ENCODE data around the gene CDH23. TPM values are rescaled to one million over a fixed set of nuclear protein-coding genes. Genes with fewer than 3 reads are reported as not detected.
A peak's percentile ranks its signal among the peaks of the same experiment; 100 is the strongest.

Gene CDH23
- total RNA-seq, 4 donors from 2014 or later: 2.9 to 16.1 (median 5.9) TPM

- Histone ChIP-seq H3K27ac (no peak overlapping the region), H3K4me3 (no peak overlapping the region), H3K36me3 (no peaks in the 10 kb centered on the region), H3K27me3 (no peaks in the 10 kb centered on the region), H3K4me1 (peaks cover 15 to 23% (median 16%) of the 10 kb centered on the region in 4 donors), H3K9me3 (no peaks in the 10 kb centered on the region)
- WGBS, 2 donors (ENCODE audit: low coverage in 1 of 2): 62 to 75% methylated on average over 5 to 26 of the region's 28 CpGs
- no peak for DNase-seq
- no peak for TF ChIP-seq POLR2AphosphoS5 (IDR thresholded peaks at IDR 0.05)
- no peak for TF ChIP-seq CTCF (IDR thresholded peaks at IDR 0.05)
- TF ChIP-seq POLR2A (IDR thresholded peaks at IDR 0.05): no peak
- TF ChIP-seq EP300 (IDR thresholded peaks at IDR 0.05; ENCODE audit: low read depth): no peak
- in situ Hi-C loops (cut with MboI; ENCODE audit: low pct_ligation_motif_present in 1 of 4, low pct_unique_long_range_greater_than_20kb in 1 of 4, low sequenced_read_pairs in 3 of 4) (loop anchor here (10.0 to 25.0 kb wide), 4 partner anchors 103 to 394 kb away; partner anchors contain the start of genes SLC29A3 (in 3 of the 4) and CDH23 (in 2 of the 4)), intact Hi-C loops (cut with DNase I; ENCODE audit: low total_unique reads) (loop anchor here (10.0 kb wide), 1 partner anchor 314 kb away; the partner anchor contains the start of gene CDH23)
These were observed 312.5 kb downstream of the CDH23 start for GRCh38 chr10:71708897-71709882.

- no peak overlapping the region for H3K27ac ChIP-seq
- 100% methylated on average over 2 of the region's 2 CpGs; no CpG with 5 or more reads in 1 of the 2 donors for WGBS, 2 donors (ENCODE audit: low coverage in 1 of 2)
- TF ChIP-seq CTCF (IDR thresholded peaks at IDR 0.05) (no peak), POLR2AphosphoS5 (IDR thresholded peaks at IDR 0.05) (no peak), POLR2A (IDR thresholded peaks at IDR 0.05) (no peak), EP300 (IDR thresholded peaks at IDR 0.05; ENCODE audit: low read depth) (no peak)
- intact Hi-C loops (cut with DNase I; ENCODE audit: low total_unique reads): loop anchor here (5.0 kb wide), 1 partner anchor 57 kb away; no protein-coding TSS in a partner anchor
- no peak for DNase-seq
- no peaks in the 10 kb centered on the region for H3K36me3 ChIP-seq
- H3K4me3 ChIP-seq: no peak overlapping the region
- peaks cover 28 to 35% (median 29%) of the 10 kb centered on the region in 4 donors for H3K4me1 ChIP-seq
- H3K9me3 ChIP-seq: no peaks in the 10 kb centered on the region
- H3K27me3 ChIP-seq: no peaks in the 10 kb centered on the region
- in situ Hi-C loops (cut with MboI; ENCODE audit: low pct_ligation_motif_present in 1 of 4, low pct_unique_long_range_greater_than_20kb in 1 of 4, low sequenced_read_pairs in 3 of 4): loop anchor here in 3 of 4 donors (10.0 to 25.0 kb wide), 3 partner anchors 64 to 323 kb away; partner anchors contain the start of genes CDH23 (in 2 of the 3) and VSIR (in 1 of the 3)
These were observed 313.8 kb downstream of the CDH23 start for GRCh38 chr10:71710519-71710918.

- TF ChIP-seq POLR2A (IDR thresholded peaks at IDR 0.05) (no peak), POLR2AphosphoS5 (IDR thresholded peaks at IDR 0.05) (no peak), CTCF (IDR thresholded peaks at IDR 0.05) (no peak), EP300 (IDR thresholded peaks at IDR 0.05; ENCODE audit: low read depth) (no peak)
- H3K4me1 ChIP-seq: peaks cover 28 to 38% (median 29%) of the 10 kb centered on the region in 4 donors
- in situ Hi-C loops (cut with MboI; ENCODE audit: low pct_ligation_motif_present in 1 of 4, low pct_unique_long_range_greater_than_20kb in 1 of 4, low sequenced_read_pairs in 3 of 4) (loop anchor here in 3 of 4 donors (10.0 to 25.0 kb wide), 3 partner anchors 64 to 324 kb away; partner anchors contain the start of genes CDH23 (in 2 of the 3) and VSIR (in 1 of the 3)), intact Hi-C loops (cut with DNase I; ENCODE audit: low total_unique reads) (loop anchor here (5.0 kb wide), 1 partner anchor 56 kb away; no protein-coding TSS in a partner anchor)
- H3K36me3 ChIP-seq: no peaks in the 10 kb centered on the region
- H3K27ac ChIP-seq: peak overlapping the region in 1 of 4 donors; percentile 93
- DNase-seq: no peak
- no peak overlapping the region for H3K4me3 ChIP-seq
- 87% methylated on average over 6 of the region's 6 CpGs; no CpG with 5 or more reads in 1 of the 2 donors for WGBS, 2 donors (ENCODE audit: low coverage in 1 of 2)
- no peaks in the 10 kb centered on the region for H3K27me3 ChIP-seq
- no peaks in the 10 kb centered on the region for H3K9me3 ChIP-seq
These were observed 314.4 kb downstream of the CDH23 start for GRCh38 chr10:71711052-71711623.

Data from transverse colon (tissue), 4 donors.